NCI-H128 (cell line): Measurements from ENCODE around the gene MMP14.

Source experiments
- DNase-seq: peaks from one replicate; lab custom pipeline; 2025; ENCODE audit not compliant: unreplicated experiment; lab: John Stamatoyannopoulos, UW

Gene MMP14

GRCh38 chr14:22883173-22883976 is 47.0 kb downstream of the MMP14 start, which contains the start of gene REM2:
Gene REM2 (plus strand): TSS chr14:22883222. CDS start chr14:22883288, 66 bp downstream.
- no peak for DNase-seq

- DNase-seq = no peak
These were observed 47.8 kb downstream of the MMP14 start for GRCh38 chr14:22884076-22884737.

GRCh38 chr14:22884738-22885523 is 48.5 kb downstream of the MMP14 start:
- no peak for DNase-seq

- DNase-seq = no peak
These were observed 49.6 kb downstream of the MMP14 start for GRCh38 chr14:22885975-22886374.

- peak; percentile 38 for DNase-seq
These were observed 50.3 kb downstream of the MMP14 start for GRCh38 chr14:22886500-22887259.

GRCh38 chr14:22887260-22887989 is 51.0 kb downstream of the MMP14 start:
- peak; percentile 78 for DNase-seq

GRCh38 chr14:22887990-22888378 is 51.6 kb downstream of the MMP14 start:
- DNase-seq = no peak

GRCh38 chr14:22888662-22889061 is 52.3 kb downstream of the MMP14 start:
- no peak for DNase-seq

GRCh38 chr14:22890416-22890815 is 54.0 kb downstream of the MMP14 start:
- no peak for DNase-seq

GRCh38 chr14:22892488-22892887 is 56.1 kb downstream of the MMP14 start:
- no peak for DNase-seq

GRCh38 chr14:22893706-22894105 is 57.3 kb downstream of the MMP14 start:
- DNase-seq = no peak

- DNase-seq = no peak
These were observed 59.0 kb downstream of the MMP14 start for GRCh38 chr14:22895402-22895801.

- DNase-seq = no peak
These were observed 60.0 kb downstream of the MMP14 start for GRCh38 chr14:22896356-22896755.

GRCh38 chr14:22896760-22897159 is 60.4 kb downstream of the MMP14 start:
- DNase-seq = no peak

- no peak for DNase-seq
These were observed 61.0 kb downstream of the MMP14 start for GRCh38 chr14:22897357-22897756.
